ENCODE results near the gene CDRT15. TPM values are rescaled to one million over a fixed set of nuclear protein-coding genes. Genes with fewer than 3 reads are reported as not detected.
A peak's percentile ranks its signal among the peaks of the same experiment; 100 is the strongest.

Gene CDRT15
- total and polyA plus RNA-seq, 2 donors from 2014 or later: not detected

- H3K9me3 ChIP-seq (ENCODE audit: control insufficient read depth in 2 of 3, insufficient read depth in 1 of 3, low read length in 3 of 3): no peaks in the 10 kb centered on the region
- no peak overlapping the region for H3K27ac ChIP-seq (ENCODE audit: low read depth in 2 of 2, low read length in 2 of 2)
- no peaks in the 10 kb centered on the region for H3K27me3 ChIP-seq (ENCODE audit: control insufficient read depth, insufficient read depth, low read length)
- H3K4me3 ChIP-seq (ENCODE audit: low read length in 3 of 3): no peak overlapping the region
- FAIRE-seq (no peak), DNase-seq (peak in 1 of 5 donors; percentile 91)
- intact Hi-C loops (cut with DNase I): no loop called here
- no peak overlapping the region for H3K9ac ChIP-seq (ENCODE audit: low read length in 3 of 3)
- H3K36me3 ChIP-seq (ENCODE audit: control insufficient read depth in 2 of 3, insufficient read depth in 3 of 3, low read length in 3 of 3): peaks cover 0 to 3% (median 0%) of the 10 kb centered on the region in 3 donors
- TF ChIP-seq, protein P1, sequence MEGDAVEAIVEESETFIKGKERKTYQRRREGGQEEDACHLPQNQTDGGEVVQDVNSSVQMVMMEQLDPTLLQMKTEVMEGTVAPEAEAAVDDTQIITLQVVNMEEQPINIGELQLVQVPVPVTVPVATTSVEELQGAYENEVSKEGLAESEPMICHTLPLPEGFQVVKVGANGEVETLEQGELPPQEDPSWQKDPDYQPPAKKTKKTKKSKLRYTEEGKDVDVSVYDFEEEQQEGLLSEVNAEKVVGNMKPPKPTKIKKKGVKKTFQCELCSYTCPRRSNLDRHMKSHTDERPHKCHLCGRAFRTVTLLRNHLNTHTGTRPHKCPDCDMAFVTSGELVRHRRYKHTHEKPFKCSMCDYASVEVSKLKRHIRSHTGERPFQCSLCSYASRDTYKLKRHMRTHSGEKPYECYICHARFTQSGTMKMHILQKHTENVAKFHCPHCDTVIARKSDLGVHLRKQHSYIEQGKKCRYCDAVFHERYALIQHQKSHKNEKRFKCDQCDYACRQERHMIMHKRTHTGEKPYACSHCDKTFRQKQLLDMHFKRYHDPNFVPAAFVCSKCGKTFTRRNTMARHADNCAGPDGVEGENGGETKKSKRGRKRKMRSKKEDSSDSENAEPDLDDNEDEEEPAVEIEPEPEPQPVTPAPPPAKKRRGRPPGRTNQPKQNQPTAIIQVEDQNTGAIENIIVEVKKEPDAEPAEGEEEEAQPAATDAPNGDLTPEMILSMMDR (IDR thresholded peaks at IDR 0.05; ENCODE audit: borderline replicate concordance, extremely low read depth, insufficient read depth): no peak
- H3K4me1 ChIP-seq (ENCODE audit: control insufficient read depth in 2 of 3, insufficient read depth in 2 of 3, low read depth in 1 of 3, low read length in 3 of 3): no peaks in the 10 kb centered on the region
Observed at GRCh38 chr17:14205992-14206461, 30.6 kb downstream of the CDRT15 start.

DNA sequence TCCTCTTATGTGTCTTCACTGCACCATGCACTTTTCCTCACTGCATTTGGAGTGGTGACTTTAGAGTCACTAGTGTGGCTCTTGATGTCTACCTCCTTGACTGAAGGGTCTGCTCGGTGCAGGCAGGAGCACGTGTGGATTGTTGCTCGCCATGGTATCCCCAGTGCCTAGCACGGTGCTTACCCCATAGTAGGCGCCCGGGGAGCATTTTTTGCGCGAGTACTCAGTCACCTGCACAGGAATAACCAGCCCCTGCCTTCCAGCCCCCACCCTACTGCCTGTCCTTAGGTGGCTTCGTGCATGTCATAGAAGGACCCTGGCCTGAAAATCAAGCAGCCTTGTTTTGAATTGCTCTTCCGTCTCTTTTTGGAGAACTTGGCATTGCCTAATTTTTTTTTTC is 31.3 kb downstream of the CDRT15 start:
- Histone ChIP-seq H3K36me3 (ENCODE audit: control insufficient read depth in 2 of 3, insufficient read depth in 3 of 3, low read length in 3 of 3) (peaks cover 0 to 3% (median 0%) of the 10 kb centered on the region in 3 donors), H3K27me3 (ENCODE audit: control insufficient read depth, insufficient read depth, low read length) (no peaks in the 10 kb centered on the region), H3K27ac (ENCODE audit: low read depth in 2 of 2, low read length in 2 of 2) (no peak overlapping the region), H3K4me3 (ENCODE audit: low read length in 3 of 3) (no peak overlapping the region), H3K9me3 (ENCODE audit: control insufficient read depth in 2 of 3, insufficient read depth in 1 of 3, low read length in 3 of 3) (no peaks in the 10 kb centered on the region), H3K9ac (ENCODE audit: low read length in 3 of 3) (no peak overlapping the region), H3K4me1 (ENCODE audit: control insufficient read depth in 2 of 3, insufficient read depth in 2 of 3, low read depth in 1 of 3, low read length in 3 of 3) (no peaks in the 10 kb centered on the region)
- DNase-seq: no peak
- TF ChIP-seq, protein P1 (IDR thresholded peaks at IDR 0.05; ENCODE audit: borderline replicate concordance, extremely low read depth, insufficient read depth): no peak
- FAIRE-seq: no peak
- intact Hi-C loops (cut with DNase I): no loop called here

DNA sequence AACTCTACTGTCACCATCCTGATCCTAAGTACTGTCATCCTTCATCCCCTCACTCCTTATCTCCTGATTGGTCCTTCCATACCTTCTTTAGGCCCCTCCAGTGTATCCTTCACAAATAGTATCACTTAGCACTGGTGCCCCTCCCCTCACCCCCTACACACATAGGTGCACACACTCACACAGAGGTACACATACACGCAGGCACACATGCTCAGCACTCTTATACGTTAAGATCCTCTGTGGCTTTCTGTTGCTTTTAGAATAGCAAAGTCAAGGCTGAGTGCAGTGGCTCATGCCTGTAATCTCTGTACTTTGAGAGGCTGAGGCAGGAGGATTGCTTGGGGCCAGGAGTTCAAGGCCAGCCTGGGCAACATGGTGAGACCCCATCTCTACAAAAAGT is 32.1 kb downstream of the CDRT15 start:
- no peak overlapping the region for H3K9ac ChIP-seq (ENCODE audit: low read length in 3 of 3)
- FAIRE-seq (no peak), DNase-seq (no peak)
- no peak overlapping the region for H3K4me3 ChIP-seq (ENCODE audit: low read length in 3 of 3)
- TF ChIP-seq, protein P1 (IDR thresholded peaks at IDR 0.05; ENCODE audit: borderline replicate concordance, extremely low read depth, insufficient read depth): no peak
- no peaks in the 10 kb centered on the region for H3K9me3 ChIP-seq (ENCODE audit: control insufficient read depth in 2 of 3, insufficient read depth in 1 of 3, low read length in 3 of 3)
- no peaks in the 10 kb centered on the region for H3K27me3 ChIP-seq (ENCODE audit: control insufficient read depth, insufficient read depth, low read length)
- H3K36me3 ChIP-seq (ENCODE audit: control insufficient read depth in 2 of 3, insufficient read depth in 3 of 3, low read length in 3 of 3): peaks cover 0 to 3% (median 0%) of the 10 kb centered on the region in 3 donors
- no peak overlapping the region for H3K27ac ChIP-seq (ENCODE audit: low read depth in 2 of 2, low read length in 2 of 2)
- intact Hi-C loops (cut with DNase I): no loop called here
- no peaks in the 10 kb centered on the region for H3K4me1 ChIP-seq (ENCODE audit: control insufficient read depth in 2 of 3, insufficient read depth in 2 of 3, low read depth in 1 of 3, low read length in 3 of 3)

- DNase-seq (no peak), FAIRE-seq (no peak)
- intact Hi-C loops (cut with DNase I): no loop called here
- no peak overlapping the region for H3K27ac ChIP-seq (ENCODE audit: low read depth in 2 of 2, low read length in 2 of 2)
- no peaks in the 10 kb centered on the region for H3K4me1 ChIP-seq (ENCODE audit: control insufficient read depth in 2 of 3, insufficient read depth in 2 of 3, low read depth in 1 of 3, low read length in 3 of 3)
- H3K9me3 ChIP-seq (ENCODE audit: control insufficient read depth in 2 of 3, insufficient read depth in 1 of 3, low read length in 3 of 3): no peaks in the 10 kb centered on the region
- H3K36me3 ChIP-seq (ENCODE audit: control insufficient read depth in 2 of 3, insufficient read depth in 3 of 3, low read length in 3 of 3): peaks cover 0 to 3% (median 0%) of the 10 kb centered on the region in 3 donors
- H3K4me3 ChIP-seq (ENCODE audit: low read length in 3 of 3): no peak overlapping the region
- no peaks in the 10 kb centered on the region for H3K27me3 ChIP-seq (ENCODE audit: control insufficient read depth, insufficient read depth, low read length)
- H3K9ac ChIP-seq (ENCODE audit: low read length in 3 of 3): no peak overlapping the region
- TF ChIP-seq, protein P1 (IDR thresholded peaks at IDR 0.05; ENCODE audit: borderline replicate concordance, extremely low read depth, insufficient read depth): no peak
Observed at GRCh38 chr17:14204084-14204483, 32.6 kb downstream of the CDRT15 start.
